ENCODE measurements around the gene AFF4. TPM values are rescaled to one million over a fixed set of nuclear protein-coding genes. Genes with fewer than 3 reads are reported as not detected.

Gene AFF4
- polyA plus RNA-seq, 3 donors: 9.7 to 17.7 (median 17.6) TPM

DNA sequence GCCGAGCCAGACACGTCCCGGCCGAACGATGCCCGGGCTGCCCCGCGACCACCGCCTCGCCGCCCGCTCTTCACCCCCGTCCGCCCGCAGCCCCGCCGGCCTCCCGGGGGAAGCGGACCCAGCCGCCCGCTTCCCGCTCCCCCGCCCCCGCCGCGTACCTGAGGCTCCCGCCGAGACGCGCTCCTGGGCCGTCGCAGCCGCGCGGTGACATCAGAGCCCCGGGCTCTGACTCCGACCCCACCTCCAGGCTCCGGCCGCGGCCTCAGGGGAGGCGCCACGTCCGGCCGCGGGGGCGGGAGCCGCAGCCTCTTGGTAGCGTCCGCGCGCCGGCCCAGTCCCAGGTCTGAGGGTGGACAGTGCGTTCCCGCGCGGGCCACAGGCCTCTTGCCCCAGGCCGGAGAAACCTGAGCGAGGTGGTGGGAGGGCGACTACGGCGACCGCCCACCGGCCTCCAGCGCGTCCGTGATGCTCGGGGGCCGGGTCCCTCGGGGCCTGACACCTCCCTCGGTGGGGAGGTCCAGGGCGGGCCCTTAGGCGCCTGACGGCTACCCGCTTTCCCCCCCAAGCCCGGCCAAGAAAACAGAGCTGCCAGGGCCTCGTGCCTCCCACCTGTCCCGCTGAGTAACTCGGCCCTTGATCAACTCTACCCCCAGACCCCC, 132.9 kb downstream of the AFF4 start, which contains the start of gene SHROOM1:
Gene SHROOM1 (minus strand): TSS at position 212 of the 659 bp plus-strand sequence. CDS start 4,507 bp downstream, outside the sequence.
- Histone ChIP-seq H2AFZ (ENCODE audit: insufficient read depth, low read depth, low read length, poor library complexity, severe bottlenecking) (peak within 1 kb of the TSS; percentile 90), H3K4me3 (replicated peaks in 1 of 3; ENCODE audit: low read depth in 2 of 3, low read length in 3 of 3) (peak within 1 kb of the TSS; percentile 33 to 76 (median 42)), H4K20me1 (ENCODE audit: insufficient read depth, low read length) (peaks cover 43% of the 10 kb centered on the region), H3K4me1 (ENCODE audit: control insufficient read depth in 1 of 2, insufficient read depth in 2 of 2, low read length in 2 of 2) (peaks cover 17 to 34% of the 10 kb centered on the region in 2 donors), H3K9me3 (replicated peaks in 1 of 2; ENCODE audit: control insufficient read depth in 1 of 2, insufficient read depth in 1 of 2, low read length in 2 of 2) (peaks cover 0 to 12% of the 10 kb centered on the region in 2 donors), H3K27me3 (ENCODE audit: control insufficient read depth in 2 of 2, insufficient read depth in 2 of 2, low read length in 2 of 2) (peaks cover 23 to 52% of the 10 kb centered on the region in 2 donors), H3K79me2 (ENCODE audit: insufficient read depth, low read length) (peaks cover 11% of the 10 kb centered on the region), H3K4me2 (replicated peaks; ENCODE audit: extremely low read depth, low read length, poor library complexity, severe bottlenecking) (peak within 1 kb of the TSS; percentile 82), H3K27ac (ENCODE audit: low read depth in 1 of 2, low read length in 2 of 2) (peak within 1 kb of the TSS in 1 of 2 donors; percentile 71), H3K36me3 (replicated peaks in 1 of 2; ENCODE audit: control insufficient read depth in 1 of 2, insufficient read depth in 2 of 2, low read length in 2 of 2) (peaks cover 0 to 19% of the 10 kb centered on the region in 2 donors), H3K9ac (ENCODE audit: insufficient read depth, low read length, poor library complexity, severe bottlenecking) (peak within 1 kb of the TSS; percentile 82)
- Mint-ChIP-seq H3K27me3 (ENCODE audit: low read depth in 3 of 3) (peaks cover 53 to 71% (median 54%) of the 10 kb centered on the region in 3 donors), H3K4me3 (peak within 1 kb of the TSS; percentile 91 to 96), H3K9me3 (peaks cover 0 to 16% (median 10%) of the 10 kb centered on the region in 7 donors), H3K36me3 (peaks cover 26 to 32% of the 10 kb centered on the region in 2 donors), H3K27ac (peak within 1 kb of the TSS; percentile 75 to 92 (median 81)), H3K4me1 (peaks cover 29% of the 10 kb centered on the region)
- TF ChIP-seq, protein P1, sequence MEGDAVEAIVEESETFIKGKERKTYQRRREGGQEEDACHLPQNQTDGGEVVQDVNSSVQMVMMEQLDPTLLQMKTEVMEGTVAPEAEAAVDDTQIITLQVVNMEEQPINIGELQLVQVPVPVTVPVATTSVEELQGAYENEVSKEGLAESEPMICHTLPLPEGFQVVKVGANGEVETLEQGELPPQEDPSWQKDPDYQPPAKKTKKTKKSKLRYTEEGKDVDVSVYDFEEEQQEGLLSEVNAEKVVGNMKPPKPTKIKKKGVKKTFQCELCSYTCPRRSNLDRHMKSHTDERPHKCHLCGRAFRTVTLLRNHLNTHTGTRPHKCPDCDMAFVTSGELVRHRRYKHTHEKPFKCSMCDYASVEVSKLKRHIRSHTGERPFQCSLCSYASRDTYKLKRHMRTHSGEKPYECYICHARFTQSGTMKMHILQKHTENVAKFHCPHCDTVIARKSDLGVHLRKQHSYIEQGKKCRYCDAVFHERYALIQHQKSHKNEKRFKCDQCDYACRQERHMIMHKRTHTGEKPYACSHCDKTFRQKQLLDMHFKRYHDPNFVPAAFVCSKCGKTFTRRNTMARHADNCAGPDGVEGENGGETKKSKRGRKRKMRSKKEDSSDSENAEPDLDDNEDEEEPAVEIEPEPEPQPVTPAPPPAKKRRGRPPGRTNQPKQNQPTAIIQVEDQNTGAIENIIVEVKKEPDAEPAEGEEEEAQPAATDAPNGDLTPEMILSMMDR (IDR thresholded peaks at IDR 0.05): no peak
- 8% methylated on average over 77 of the region's 78 CpGs for WGBS (ENCODE audit: insufficient coverage)
- intact Hi-C loops (cut with micrococcal nuclease): loop anchor here (2.0 to 5.0 kb wide), 2 partner anchors 50 to 52 kb away; no protein-coding TSS in a partner anchor
- peak; percentile 19 to 31 (median 25) for DNase-seq

DNA sequence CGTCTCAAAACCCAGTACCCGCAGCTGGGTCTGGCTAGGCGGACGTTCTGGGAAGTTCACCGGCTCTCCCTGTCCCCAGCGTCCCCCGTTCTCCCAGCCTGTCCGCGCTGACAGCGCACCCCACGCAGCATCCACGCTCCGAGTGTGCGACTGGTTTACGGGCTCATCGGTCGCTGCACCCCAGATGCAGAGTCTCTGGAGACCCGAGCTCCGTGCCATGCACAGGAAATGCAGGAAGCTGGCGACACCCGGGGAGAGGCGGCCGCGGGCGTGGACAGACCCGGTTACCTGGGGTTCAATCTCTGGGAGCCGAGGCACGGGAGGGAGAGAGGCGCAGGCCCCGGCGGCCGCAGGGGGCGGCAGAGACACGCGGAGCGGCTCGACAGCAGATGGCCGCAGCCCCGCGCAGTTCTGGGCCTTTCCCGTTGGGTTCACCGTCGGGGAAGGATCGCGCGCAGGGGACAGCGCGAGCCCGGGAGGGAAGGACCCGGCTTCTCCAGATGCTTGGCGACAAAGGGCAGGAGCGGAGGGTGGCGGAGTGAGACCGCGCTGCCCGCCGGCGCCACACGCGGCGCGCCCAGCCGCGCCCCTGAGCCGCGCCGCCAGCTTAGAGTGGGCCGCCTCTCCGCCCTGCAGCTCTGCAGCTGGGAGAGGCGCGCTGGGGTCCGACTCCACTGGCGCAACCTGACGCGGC, 133.5 kb downstream of the AFF4 start:
- H3K27me3 Mint-ChIP-seq (ENCODE audit: low read depth in 3 of 3): peaks cover 58 to 78% (median 58%) of the 10 kb centered on the region in 3 donors
- peak overlapping the region; percentile 82 for H3K4me2 ChIP-seq (replicated peaks; ENCODE audit: extremely low read depth, low read length, poor library complexity, severe bottlenecking)
- peaks cover 29 to 35% of the 10 kb centered on the region in 2 donors for H3K36me3 Mint-ChIP-seq
- H3K4me3 ChIP-seq (replicated peaks in 1 of 3; ENCODE audit: low read depth in 2 of 3, low read length in 3 of 3): peak overlapping the region; percentile 33 to 76 (median 42)
- TF ChIP-seq, protein P1 (IDR thresholded peaks at IDR 0.05): peak; percentile 94
- peak overlapping the region in 1 of 2 donors; percentile 71 for H3K27ac ChIP-seq (ENCODE audit: low read depth in 1 of 2, low read length in 2 of 2)
- peaks cover 0 to 20% (median 13%) of the 10 kb centered on the region in 7 donors for H3K9me3 Mint-ChIP-seq
- H3K27me3 ChIP-seq (ENCODE audit: control insufficient read depth in 2 of 2, insufficient read depth in 2 of 2, low read length in 2 of 2): peaks cover 27 to 56% of the 10 kb centered on the region in 2 donors
- H3K4me3 Mint-ChIP-seq: peak overlapping the region; percentile 91 to 96
- peaks cover 31% of the 10 kb centered on the region for H3K4me1 Mint-ChIP-seq
- peak overlapping the region; percentile 82 for H3K9ac ChIP-seq (ENCODE audit: insufficient read depth, low read length, poor library complexity, severe bottlenecking)
- 3% methylated on average over 75 of the region's 75 CpGs for WGBS (ENCODE audit: insufficient coverage)
- H3K4me1 ChIP-seq (ENCODE audit: control insufficient read depth in 1 of 2, insufficient read depth in 2 of 2, low read length in 2 of 2): peaks cover 17 to 36% of the 10 kb centered on the region in 2 donors
- DNase-seq: peak; percentile 68 to 76 (median 71)
- H3K9me3 ChIP-seq (replicated peaks in 1 of 2; ENCODE audit: control insufficient read depth in 1 of 2, insufficient read depth in 1 of 2, low read length in 2 of 2): peaks cover 0 to 12% of the 10 kb centered on the region in 2 donors
- H2AFZ ChIP-seq (ENCODE audit: insufficient read depth, low read depth, low read length, poor library complexity, severe bottlenecking): peak overlapping the region; percentile 90
- intact Hi-C loops (cut with micrococcal nuclease): loop anchor here (2.0 to 10.0 kb wide), 3 partner anchors 51 to 325 kb away; no protein-coding TSS in a partner anchor
- peak overlapping the region; percentile 75 to 92 (median 81) for H3K27ac Mint-ChIP-seq
- peaks cover 0 to 23% of the 10 kb centered on the region in 2 donors for H3K36me3 ChIP-seq (replicated peaks in 1 of 2; ENCODE audit: control insufficient read depth in 1 of 2, insufficient read depth in 2 of 2, low read length in 2 of 2)
- peaks cover 50% of the 10 kb centered on the region for H4K20me1 ChIP-seq (ENCODE audit: insufficient read depth, low read length)
- H3K79me2 ChIP-seq (ENCODE audit: insufficient read depth, low read length): peaks cover 11% of the 10 kb centered on the region
